ENCODE results near the gene XPO6. TPM values are rescaled to one million over a fixed set of nuclear protein-coding genes. Genes with fewer than 3 reads are reported as not detected.
A peak's percentile ranks its signal among the peaks of the same experiment; 100 is the strongest.

XPO6 gene
- total RNA-seq, 1 donor from 2014 or later: 25.7 TPM

GRCh38 chr16:28191364-28191960, 20.3 kb downstream of the XPO6 start:
- DNase-seq (no peak), ATAC-seq (no peak)
- intact Hi-C loops (cut with micrococcal nuclease): no loop called here

- DNase-seq (no peak), ATAC-seq (peak; percentile 56)
- intact Hi-C loops (cut with micrococcal nuclease): no loop called here
Observed at GRCh38 chr16:28189245-28189644, 22.5 kb downstream of the XPO6 start.

GRCh38 chr16:28188085-28188916, 23.5 kb downstream of the XPO6 start:
- DNase-seq (no peak), ATAC-seq (peak; percentile 38)
- intact Hi-C loops (cut with micrococcal nuclease): no loop called here

GRCh38 chr16:28187595-28188004, 24.2 kb downstream of the XPO6 start:
- DNase-seq (no peak), ATAC-seq (no peak)
- intact Hi-C loops (cut with micrococcal nuclease): no loop called here

- intact Hi-C loops (cut with micrococcal nuclease): no loop called here
- DNase-seq: no peak
- no peak for ATAC-seq
Observed at GRCh38 chr16:28186752-28187151, 25.0 kb downstream of the XPO6 start.

GRCh38 chr16:28185696-28186095, 26.1 kb downstream of the XPO6 start:
- DNase-seq (no peak), ATAC-seq (no peak)
- intact Hi-C loops (cut with micrococcal nuclease): no loop called here

GRCh38 chr16:28184625-28185024, 27.1 kb downstream of the XPO6 start:
- DNase-seq (no peak), ATAC-seq (no peak)
- intact Hi-C loops (cut with micrococcal nuclease): no loop called here

GRCh38 chr16:28183930-28184329, 27.8 kb downstream of the XPO6 start:
- intact Hi-C loops (cut with micrococcal nuclease): no loop called here
- ATAC-seq: no peak
- no peak for DNase-seq

GRCh38 chr16:28183484-28183883, 28.3 kb downstream of the XPO6 start:
- ATAC-seq (no peak), DNase-seq (no peak)
- intact Hi-C loops (cut with micrococcal nuclease): no loop called here

GRCh38 chr16:28182801-28183200, 29.0 kb downstream of the XPO6 start:
- ATAC-seq (no peak), DNase-seq (no peak)
- intact Hi-C loops (cut with micrococcal nuclease): no loop called here

- peak; percentile 50 for ATAC-seq
- intact Hi-C loops (cut with micrococcal nuclease): no loop called here
- DNase-seq: no peak
Observed at GRCh38 chr16:28182183-28182582, 29.6 kb downstream of the XPO6 start.

- DNase-seq (no peak), ATAC-seq (peak; percentile 91)
- intact Hi-C loops (cut with micrococcal nuclease): no loop called here
Observed at GRCh38 chr16:28181515-28181914, 30.2 kb downstream of the XPO6 start.

GRCh38 chr16:28180655-28181460, 30.9 kb downstream of the XPO6 start:
- DNase-seq: no peak
- intact Hi-C loops (cut with micrococcal nuclease): no loop called here
- no peak for ATAC-seq

GRCh38 chr16:28179354-28179753, 32.4 kb downstream of the XPO6 start:
- DNase-seq: no peak
- intact Hi-C loops (cut with micrococcal nuclease): no loop called here
- ATAC-seq: no peak

- ATAC-seq: no peak
- intact Hi-C loops (cut with micrococcal nuclease): no loop called here
- no peak for DNase-seq
Observed at GRCh38 chr16:28175715-28176114, 36.0 kb downstream of the XPO6 start.

GRCh38 chr16:28172336-28172735, 39.4 kb downstream of the XPO6 start:
- intact Hi-C loops (cut with micrococcal nuclease): no loop called here
- ATAC-seq (no peak), DNase-seq (no peak)

GRCh38 chr16:28171816-28172215, 39.9 kb downstream of the XPO6 start:
- intact Hi-C loops (cut with micrococcal nuclease): no loop called here
- no peak for ATAC-seq

GRCh38 chr16:28168991-28169554, 42.7 kb downstream of the XPO6 start:
- intact Hi-C loops (cut with micrococcal nuclease): no loop called here
- no peak for ATAC-seq
- no peak for DNase-seq

More at GRCh38 chr16:28171816-28172215, 39.9 kb downstream of the XPO6 start:
- no peak for DNase-seq

GRCh38 chr16:28167730-28168129, 44.0 kb downstream of the XPO6 start:
- intact Hi-C loops (cut with micrococcal nuclease): no loop called here
- no peak for DNase-seq
- no peak for ATAC-seq

GRCh38 chr16:28167221-28167620, 44.5 kb downstream of the XPO6 start:
- intact Hi-C loops (cut with micrococcal nuclease): no loop called here
- DNase-seq: no peak
- ATAC-seq: no peak

Measured in left ventricle myocardium superior (tissue), 1 donor.